ENCODE measurements around the gene SLC13A2. TPM values are rescaled to one million over a fixed set of nuclear protein-coding genes. Genes with fewer than 3 reads are reported as not detected.
"Not testable (repeated sequence)": the region's sequence is repeated elsewhere in the genome, so short reads cannot be mapped to it uniquely, and the experiment has no call there.

The SLC13A2 gene, protein sequence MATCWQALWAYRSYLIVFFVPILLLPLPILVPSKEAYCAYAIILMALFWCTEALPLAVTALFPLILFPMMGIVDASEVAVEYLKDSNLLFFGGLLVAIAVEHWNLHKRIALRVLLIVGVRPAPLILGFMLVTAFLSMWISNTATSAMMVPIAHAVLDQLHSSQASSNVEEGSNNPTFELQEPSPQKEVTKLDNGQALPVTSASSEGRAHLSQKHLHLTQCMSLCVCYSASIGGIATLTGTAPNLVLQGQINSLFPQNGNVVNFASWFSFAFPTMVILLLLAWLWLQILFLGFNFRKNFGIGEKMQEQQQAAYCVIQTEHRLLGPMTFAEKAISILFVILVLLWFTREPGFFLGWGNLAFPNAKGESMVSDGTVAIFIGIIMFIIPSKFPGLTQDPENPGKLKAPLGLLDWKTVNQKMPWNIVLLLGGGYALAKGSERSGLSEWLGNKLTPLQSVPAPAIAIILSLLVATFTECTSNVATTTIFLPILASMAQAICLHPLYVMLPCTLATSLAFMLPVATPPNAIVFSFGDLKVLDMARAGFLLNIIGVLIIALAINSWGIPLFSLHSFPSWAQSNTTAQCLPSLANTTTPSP
- total RNA-seq, result not detected

DNA sequence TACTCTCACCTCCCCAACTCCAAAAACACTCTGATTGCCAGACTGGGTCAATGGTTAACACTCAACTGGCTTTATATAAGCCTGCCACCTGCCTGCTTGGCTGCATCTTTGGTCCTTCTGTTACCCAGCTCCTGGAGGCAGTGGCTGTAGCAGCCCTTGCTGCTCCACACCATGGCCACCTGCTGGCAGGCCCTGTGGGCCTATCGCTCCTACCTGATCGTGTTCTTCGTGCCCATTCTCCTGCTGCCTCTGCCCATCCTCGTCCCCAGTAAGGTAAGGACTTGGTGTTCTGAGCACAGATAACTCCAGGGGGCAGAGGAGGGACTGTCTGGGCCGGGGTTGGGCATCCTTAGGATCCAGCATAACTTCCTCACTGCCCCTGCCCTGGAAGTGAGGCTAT is at the start of gene SLC13A2:
Gene SLC13A2 (plus strand): TSS at position 103 of the 400 bp plus-strand sequence. CDS start 69 bp downstream, at position 172.
- FAIRE-seq (no peak), DNase-seq (ENCODE audit: low spot score in 2 of 2) (no peak)

DNA sequence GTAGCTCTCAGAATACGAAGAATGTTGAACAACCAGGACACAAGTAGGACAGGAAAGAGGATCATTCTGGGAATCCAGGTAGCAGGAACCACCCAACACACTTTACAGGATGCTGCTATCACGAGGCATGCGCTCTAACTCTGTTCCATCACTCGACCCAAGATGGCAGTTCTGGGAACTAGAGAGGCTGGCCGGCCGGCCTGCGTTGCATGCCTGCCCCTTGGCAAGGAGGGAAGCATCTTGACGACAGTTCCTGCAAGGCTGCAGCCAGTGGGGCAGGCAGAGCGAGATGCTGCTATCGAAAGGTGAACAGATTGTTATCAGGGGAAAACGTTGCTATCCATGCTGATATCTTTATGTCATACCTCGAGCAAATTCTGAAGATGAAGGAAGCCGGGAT is 48.2 kb upstream of the SLC13A2 start:
- DNase-seq (ENCODE audit: low spot score in 2 of 2), result no peak
- no peak for FAIRE-seq

DNA sequence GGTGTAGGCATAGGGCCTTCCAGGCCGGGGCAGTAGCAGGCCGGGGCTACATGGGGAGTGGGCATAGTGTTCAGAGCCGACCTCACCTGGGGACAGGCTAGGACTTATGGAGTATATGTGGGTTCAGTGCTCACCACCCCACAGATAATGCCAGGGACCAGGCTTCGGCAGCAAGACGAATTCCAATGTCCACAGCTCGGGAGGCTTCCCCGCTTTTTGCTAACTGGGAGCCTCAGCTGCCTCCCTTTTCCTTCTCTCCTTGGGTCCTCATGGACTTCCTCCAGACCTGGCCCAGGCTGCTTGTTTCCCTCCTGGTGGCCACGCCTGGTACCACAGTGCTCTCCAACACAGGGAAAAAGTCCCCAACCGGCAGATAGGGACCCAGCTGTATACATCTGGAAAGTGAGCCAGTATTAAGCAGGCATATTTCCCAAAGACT is 47.3 kb upstream of the SLC13A2 start:
- DNase-seq (ENCODE audit: low spot score in 2 of 2), result no peak
- no peak for FAIRE-seq

DNA sequence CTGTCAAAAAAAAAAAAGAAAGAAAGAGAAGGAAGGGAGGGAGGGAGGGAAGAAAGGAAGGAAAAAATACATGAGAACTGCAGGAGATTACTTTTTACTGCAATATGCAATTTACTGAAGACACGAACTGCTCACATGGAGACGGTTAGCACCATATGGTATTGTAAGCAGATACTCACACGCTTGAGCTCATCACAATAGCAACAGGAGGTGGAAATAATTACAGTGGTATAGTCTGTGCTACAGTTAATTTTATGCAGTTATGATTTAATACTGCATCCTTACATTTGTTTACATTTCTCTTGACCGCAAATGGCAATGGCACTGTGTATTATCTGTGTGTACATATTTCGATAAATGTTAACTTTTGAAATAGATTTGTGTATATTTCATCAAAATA is 46.1 kb upstream of the SLC13A2 start:
- FAIRE-seq, result no peak

DNA sequence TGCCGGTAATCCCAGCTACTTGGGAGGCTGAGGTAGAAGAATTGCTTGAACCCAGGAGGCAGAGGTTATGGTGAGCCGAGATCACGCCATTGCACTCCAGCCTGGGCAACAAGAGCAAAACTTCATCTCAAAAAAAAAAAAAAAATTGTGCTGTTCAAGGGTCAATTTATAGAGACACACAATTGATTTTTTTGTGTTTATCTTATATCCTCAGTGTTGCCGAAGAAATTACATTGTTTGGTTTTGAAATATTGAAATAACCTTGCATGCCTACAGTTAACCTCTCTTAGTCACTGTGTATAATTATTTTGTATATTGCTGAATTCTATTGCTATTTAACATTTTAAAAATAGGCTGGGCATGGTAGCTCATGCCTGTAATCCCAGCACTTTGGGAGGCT is 45.5 kb upstream of the SLC13A2 start:
- not testable (repeated sequence) for DNase-seq (ENCODE audit: low spot score in 2 of 2); FAIRE-seq

More for the DNA sequence above, 46.1 kb upstream of the SLC13A2 start:
- DNase-seq (ENCODE audit: low spot score in 2 of 2), result no peak

DNA sequence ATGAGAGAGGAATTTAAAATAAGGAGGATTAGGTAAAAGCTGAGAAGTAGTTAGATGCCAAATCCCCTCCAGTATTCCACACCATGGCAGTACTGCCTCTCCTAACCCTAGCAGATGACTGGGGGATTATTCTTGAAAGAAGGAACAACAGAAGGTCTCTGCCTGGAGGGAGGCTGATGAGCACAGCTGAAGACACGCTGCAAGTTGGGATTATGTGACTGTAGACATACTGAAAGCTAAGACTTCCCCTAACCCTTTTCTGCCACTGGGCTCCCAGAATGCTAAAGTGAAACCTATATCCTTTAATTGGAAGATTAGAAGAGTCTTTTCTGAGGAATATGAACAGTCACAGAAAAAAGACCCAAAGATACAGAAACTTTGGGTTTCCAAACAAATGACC is 39.7 kb upstream of the SLC13A2 start:
- no peak for FAIRE-seq
- no peak for DNase-seq (ENCODE audit: low spot score in 2 of 2)

DNA sequence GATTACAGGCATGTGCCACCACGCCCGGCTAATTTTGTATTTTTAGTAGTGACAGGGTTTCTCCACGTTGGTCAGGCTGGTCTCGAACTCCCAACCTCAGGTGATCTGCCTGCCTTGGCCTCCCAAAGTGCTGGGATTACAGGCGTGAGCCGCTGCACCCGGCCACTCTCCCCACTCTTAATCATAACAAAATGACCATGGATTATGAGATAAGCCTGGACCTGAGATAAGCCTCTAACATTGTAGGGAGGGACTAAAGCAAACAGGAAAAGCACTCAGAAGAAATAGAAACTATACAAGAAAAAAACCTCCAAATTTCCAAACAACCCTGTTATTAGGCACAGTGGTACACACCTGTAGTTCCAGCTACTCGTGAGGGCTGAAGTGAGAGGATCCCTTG is 39.1 kb upstream of the SLC13A2 start:
- FAIRE-seq; DNase-seq (ENCODE audit: low spot score in 2 of 2): not testable (repeated sequence)

DNA sequence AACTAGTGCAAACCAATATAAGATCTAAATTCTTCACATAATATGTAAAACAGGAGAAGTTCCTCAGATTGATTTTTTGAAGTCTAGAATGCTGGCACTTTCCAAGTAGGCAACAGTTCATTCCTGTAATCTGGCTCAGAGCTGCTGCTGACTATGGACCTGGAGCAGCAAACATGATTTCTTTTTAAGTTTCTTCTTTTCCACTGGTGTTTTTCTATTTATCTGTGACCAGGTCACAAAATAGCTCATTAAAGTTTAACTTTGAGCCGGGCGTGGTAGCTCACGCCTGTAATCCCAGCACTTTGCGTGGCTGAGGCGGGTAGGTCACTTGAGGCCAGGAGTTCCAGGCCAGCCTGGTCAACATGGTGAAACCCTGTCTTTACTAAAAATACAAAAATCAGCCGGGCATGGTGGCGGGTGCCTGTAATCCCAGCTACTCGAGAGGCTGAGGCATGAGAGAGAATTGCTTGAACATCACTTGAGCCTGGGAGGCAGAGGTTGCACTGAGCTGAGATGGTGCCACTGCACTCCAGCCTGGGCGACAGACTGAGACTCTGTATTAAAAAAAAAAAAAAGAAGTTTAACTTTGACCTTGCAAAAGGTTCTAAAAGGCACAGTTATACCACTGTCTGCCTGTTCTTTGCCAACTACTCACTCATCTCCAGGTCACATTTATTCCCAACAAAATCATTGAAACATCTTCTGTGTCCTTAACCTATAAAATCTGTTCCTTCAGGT is 29.4 kb upstream of the SLC13A2 start:
- no peak for FAIRE-seq
- no peak for DNase-seq (ENCODE audit: low spot score in 2 of 2)

DNA sequence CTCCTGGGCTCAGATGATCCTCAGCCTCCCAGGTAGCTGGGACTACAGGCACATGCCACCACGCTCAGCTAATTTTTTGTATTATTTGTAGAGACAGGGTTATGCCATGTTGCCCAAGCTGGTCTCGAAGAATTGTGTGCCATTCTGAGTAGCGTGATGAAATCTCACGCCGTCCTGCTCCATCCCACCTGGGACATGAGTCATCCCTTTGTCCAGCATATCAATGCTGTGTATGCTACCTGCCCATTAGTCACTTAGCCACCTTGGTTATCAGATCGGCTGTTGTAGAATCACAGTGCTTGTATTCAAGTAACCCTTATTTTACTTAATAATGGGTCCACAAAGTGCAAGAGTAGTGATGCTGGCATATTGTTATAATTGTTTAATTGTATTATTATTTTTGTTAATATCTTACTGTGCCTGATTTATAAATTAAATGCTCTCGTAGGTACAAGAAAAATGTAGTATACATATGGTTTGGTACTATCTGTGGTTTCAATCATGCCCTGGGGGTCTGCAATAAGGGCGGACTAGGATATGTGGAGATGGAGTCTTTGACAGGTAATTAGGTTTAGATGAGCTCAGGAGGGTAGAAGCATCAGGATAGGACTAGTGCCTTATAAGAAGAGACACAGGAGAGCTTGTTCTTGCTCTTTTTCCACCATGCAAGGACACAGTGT is 26.6 kb upstream of the SLC13A2 start:
- DNase-seq (ENCODE audit: low spot score in 2 of 2), result no peak
- no peak for FAIRE-seq

DNA sequence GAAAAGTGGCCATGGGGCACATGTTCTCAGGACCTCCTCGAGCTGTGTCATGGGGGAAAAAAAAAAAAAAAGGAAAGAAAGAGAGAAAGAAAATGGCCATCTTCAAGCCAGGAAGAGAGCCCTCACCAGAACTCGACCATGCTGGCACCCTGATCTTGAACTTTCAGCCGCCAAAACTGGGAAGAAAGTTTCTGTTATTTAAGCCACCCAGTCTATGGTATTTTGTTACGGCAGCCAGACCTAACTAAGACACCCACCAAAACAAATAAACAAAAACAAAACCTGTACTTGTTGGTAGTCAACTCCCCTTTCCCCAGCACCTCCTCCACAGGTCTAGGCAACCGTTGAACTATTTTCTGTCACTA is 26.1 kb upstream of the SLC13A2 start:
- FAIRE-seq (no peak), DNase-seq (ENCODE audit: low spot score in 2 of 2) (no peak)

DNA sequence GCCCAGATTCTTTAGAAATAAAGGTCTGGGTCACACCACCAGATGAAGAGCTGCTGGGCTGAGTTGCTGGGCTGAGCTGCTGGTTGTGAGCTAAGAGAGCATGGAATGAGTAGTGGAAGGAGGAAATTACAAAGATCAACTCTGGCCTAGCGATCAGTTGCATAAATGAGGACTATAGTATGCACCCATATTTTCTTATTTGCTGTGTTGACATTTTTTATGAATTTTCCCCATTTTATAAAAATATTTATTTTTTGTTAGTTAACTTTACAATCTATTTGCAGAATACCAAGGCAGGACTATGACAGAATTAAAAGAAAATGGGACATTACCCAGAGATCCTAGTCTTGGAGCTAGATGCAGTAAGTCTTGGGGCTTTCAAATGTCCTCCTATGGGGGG is 23.6 kb upstream of the SLC13A2 start:
- FAIRE-seq, result no peak

DNA sequence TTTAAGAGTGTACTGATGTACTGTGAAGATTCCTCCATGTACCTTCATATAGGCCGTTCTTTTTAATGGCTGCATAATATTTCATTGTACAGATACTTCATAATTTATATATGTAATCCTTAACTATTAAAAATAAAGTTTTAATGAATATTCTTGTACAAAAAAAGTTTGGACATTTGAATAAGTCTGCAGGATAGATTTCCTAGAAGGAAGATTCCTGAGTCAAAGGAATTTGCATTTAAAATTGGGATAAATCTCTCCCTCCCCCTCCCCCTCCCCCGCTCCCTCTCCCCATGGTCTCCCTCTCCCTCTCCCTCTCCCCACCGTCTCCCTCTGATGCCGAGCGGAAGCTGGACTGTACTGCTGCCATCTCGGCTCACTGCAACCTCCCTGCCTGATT is 15.6 kb upstream of the SLC13A2 start:
- DNase-seq (ENCODE audit: low spot score in 2 of 2) (no peak), FAIRE-seq (no peak)

More for the DNA sequence above, 23.6 kb upstream of the SLC13A2 start:
- no peak for DNase-seq (ENCODE audit: low spot score in 2 of 2)

DNA sequence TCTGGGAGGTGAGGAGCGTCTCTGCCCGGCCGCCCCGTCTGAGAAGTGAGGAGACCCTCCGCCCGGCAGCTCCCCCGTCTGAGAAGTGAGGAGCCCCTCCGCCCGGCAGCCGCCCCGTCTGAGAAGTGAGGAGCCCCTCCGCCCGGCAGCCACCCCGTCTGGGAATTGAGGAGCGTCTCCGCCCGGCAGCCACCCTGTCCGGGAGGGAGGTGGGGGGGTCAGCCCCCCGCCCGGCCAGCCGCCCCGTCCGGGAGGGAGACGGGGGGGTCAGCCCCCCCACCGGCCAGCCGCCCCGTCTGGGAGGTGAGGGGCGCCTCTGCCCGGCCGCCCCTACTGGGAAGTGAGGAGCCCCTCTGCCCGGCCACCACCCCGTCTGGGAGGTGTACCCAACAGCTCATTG is 14.6 kb upstream of the SLC13A2 start:
- not testable (repeated sequence) for DNase-seq (ENCODE audit: low spot score in 2 of 2); FAIRE-seq

DNA sequence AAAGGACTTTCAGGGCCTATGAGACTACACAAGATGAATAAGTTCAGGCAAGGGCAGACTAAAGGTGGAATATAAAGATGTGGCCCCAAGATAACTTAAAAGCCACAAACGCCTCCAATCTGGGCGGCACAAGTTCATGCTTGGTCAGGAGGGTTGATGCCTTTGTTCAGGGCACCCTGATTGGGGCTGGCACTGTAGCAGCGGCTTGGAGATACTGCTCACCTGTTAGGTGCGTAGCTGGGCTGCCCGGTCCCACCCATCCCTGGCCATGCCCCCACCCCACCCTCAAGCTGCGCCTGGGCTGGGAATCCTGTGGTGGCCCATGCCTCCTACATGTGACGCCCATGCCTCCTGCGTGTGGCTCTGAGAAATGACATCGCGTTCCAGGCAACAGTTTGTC is 12.5 kb upstream of the SLC13A2 start:
- FAIRE-seq, result no peak
- no peak for DNase-seq (ENCODE audit: low spot score in 2 of 2)

DNA sequence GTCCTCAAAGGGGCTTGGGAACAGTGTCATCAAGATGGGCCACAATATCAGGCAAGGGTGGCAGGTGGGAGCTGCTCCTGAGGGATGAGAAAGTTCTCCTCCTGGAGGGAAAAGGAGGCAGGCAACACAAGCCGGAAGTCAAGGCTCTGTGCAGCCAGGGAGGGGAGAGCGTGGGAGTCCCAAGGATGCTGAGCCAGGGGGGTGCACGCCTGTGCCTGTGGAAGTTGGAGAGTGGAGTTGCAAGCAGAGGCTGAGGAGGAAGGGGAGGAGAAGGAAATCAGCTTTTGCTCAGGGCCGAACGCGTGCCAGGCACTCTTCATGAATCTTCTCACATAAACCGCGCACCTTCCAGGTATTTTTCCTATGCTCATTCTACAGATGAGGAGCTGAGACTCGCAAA is 7.4 kb upstream of the SLC13A2 start:
- DNase-seq (ENCODE audit: low spot score in 2 of 2) (no peak), FAIRE-seq (no peak)

DNA sequence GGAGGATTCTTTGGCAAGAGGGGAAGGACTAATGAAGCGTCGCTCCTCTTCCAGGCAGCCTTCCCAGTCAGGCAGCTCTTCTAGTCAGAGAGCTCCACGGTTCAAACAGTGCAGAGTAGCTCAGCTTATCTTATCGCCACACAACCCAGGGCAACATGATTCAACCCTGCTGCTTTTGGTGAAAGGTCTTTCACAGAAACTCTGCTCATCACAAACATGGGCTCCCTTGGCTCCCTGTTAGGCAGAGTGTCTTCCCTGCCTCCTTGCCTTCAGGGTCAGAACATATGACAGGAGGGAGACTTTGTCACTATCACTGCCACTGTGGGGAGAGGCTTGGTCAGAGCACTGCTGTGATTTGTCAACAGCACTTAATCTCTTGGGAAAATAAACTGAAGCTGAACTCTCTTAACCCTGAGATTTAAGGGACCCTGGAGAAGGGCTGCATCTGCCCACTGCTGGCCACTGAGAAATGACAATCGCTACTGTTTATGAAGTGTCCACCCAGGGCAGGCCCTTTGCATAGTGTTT is 6.9 kb upstream of the SLC13A2 start:
- FAIRE-seq, result no peak
- no peak for DNase-seq (ENCODE audit: low spot score in 2 of 2)

DNA sequence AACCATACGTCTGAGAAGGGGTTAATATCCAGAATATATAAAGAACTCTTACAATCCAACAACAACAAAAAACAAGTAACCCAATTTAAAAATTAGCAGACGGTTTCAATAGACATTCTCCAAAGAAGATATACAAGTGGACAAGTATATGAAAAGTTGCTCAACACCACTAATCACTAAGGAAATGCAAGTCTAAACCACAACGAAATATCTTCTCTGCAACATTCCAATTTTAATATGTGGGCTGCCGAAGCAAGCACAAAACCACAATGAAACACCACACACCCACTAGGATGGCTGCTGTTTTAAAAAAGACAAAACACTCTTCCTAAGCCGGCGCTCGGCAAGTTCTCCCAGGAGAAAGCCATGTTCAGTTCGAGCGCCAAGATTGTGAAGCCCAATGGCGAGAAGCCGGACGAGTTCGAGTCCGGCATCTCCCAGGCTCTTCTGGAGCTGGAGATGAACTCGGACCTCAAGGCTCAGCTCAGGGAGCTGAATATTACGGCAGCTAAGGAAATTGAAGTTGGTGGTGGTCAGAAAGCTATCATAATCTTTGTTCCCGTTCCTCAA is 5.9 kb upstream of the SLC13A2 start:
- FAIRE-seq (no peak), DNase-seq (ENCODE audit: low spot score in 2 of 2) (no peak)

DNA sequence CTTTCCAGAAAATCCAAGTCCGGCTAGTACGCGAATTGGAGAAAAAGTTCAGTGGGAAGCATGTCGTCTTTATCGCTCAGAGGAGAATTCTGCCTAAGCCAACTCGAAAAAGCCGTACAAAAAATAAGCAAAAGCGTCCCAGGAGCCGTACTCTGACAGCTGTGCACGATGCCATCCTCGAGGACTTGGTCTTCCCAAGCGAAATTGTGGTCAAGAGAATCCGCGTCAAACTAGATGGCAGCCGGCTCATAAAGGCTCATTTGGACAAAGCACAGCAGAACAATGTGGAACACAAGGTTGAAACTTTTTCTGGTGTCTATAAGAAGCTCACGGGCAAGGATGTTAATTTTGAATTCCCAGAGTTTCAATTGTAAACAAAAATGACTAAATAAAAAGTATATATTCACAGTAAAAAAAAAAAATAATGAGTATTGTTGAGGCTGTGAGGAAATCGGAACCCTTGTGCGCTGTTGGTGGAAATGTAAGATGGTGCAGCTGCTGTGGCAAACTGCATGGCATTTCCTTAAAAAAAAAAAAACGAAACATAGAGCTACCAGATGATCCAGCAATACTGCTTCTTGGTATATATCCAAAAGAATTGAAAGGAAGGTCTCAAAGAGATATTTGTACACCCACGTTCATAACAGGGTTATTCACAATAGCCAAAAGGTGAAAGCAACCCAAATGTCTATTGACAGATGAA is 5.3 kb upstream of the SLC13A2 start:
- not testable (repeated sequence) for FAIRE-seq; DNase-seq (ENCODE audit: low spot score in 2 of 2)

DNA sequence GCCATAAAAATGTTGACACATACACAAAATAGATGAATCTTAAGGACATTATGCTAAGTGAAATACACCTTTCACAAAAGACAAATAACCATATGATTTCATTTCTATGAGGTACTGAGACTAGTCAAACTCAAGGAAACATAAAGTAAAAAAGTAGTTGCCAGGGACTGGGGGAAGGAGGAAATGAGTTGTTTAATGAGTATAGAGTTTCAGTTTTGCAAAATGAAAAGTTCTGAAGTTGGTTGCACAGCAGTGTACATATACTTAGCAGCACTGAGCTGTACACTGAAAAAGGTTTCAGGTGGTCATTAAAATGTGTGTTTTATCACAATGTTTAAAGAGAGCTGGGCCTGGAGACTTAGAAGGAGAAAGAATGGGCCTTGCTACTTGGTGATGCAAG is 4.7 kb upstream of the SLC13A2 start:
- no peak for FAIRE-seq
- DNase-seq (ENCODE audit: low spot score in 2 of 2), result no peak

DNA sequence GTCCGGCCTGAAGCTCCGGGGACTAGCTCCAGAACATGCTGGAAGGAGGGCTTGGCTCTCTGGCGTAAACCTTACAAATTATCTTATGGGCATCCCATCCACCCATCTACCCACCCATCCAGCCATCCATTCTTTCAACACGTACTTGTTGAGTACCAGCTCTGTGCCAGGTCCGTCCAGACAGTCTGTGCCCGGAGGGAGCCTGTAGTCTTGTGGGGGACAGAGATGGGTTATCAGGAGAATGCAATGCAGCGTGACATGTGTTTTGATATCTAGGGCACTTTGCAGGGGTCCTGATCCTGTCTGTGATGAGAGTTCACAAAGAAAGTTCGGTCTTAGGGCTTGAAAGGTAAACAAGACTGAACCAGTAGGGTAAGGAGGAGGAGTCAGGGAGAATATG is 4.1 kb upstream of the SLC13A2 start:
- DNase-seq (ENCODE audit: low spot score in 2 of 2) (no peak), FAIRE-seq (no peak)
